ENCODE results near the gene SGCD.

GRCh38 chr5:156590978-156591377, 264.0 kb downstream of the SGCD start:
- TF ChIP-seq CTCF (IDR thresholded peaks at IDR 0.05 in 8 of 11, conservative IDR thresholded peaks at IDR 0.05 in 3 of 11) (no peak), POLR2AphosphoS5 (IDR thresholded peaks at IDR 0.05) (no peak), POLR2A (IDR thresholded peaks at IDR 0.05) (no peak)

Data from spleen (tissue), 7 donors.